Stomach smooth muscle (tissue), 2 donors: ENCODE results near the gene MACF1.
A peak's percentile ranks its signal among the peaks of the same experiment; 100 is the strongest.

Experiments
- H3K27ac ChIP-seq: one replicate; pipeline ENCODE4 v1.7.0; 2013; ENCODE audit warnings: mild to moderate bottlenecking, low read length, inconsistent platforms
- H3K27me3 ChIP-seq, 2 donors: one replicate each; pipeline ENCODE4 v1.7.0; 2013; ENCODE audit warnings: low read length in 2 of 2; ENCODE audit not compliant: insufficient read depth in 2 of 2, control insufficient read depth in 1 of 2
- H3K36me3 ChIP-seq, 2 donors: one replicate each; pipeline ENCODE4 v1.7.0; 2013; ENCODE audit warnings: low read length in 2 of 2; ENCODE audit not compliant: control insufficient read depth in 2 of 2, insufficient read depth in 2 of 2
- H3K4me1 ChIP-seq: one replicate; pipeline ENCODE4 v1.7.0; 2013; ENCODE audit warnings: low read length; ENCODE audit not compliant: control insufficient read depth, insufficient read depth
- H3K4me3 ChIP-seq, 2 donors: one replicate each; pipeline ENCODE4 v1.7.0; 2013; ENCODE audit warnings: low read length in 2 of 2
- H3K9ac ChIP-seq, 2 donors: one replicate each; pipeline ENCODE4 v1.7.0; 2013; ENCODE audit warnings: low read length in 2 of 2, mild to moderate bottlenecking in 1 of 2
- H3K9me3 ChIP-seq, 2 donors: one replicate each; pipeline ENCODE4 v1.7.0; 2013; ENCODE audit warnings: low read length in 2 of 2; ENCODE audit not compliant: control insufficient read depth in 2 of 2
- donor health status: healthy.
- donor health status: Pancreatic carcinoma.

Gene MACF1

GRCh38 chr1:39378377-39378776 lies 173.9 kb downstream of the MACF1 start:
- Histone ChIP-seq H3K4me1 (peaks cover 5% of the 10 kb centered on the region), H3K9ac (no peak overlapping the region), H3K4me3 (no peak overlapping the region), H3K27me3 (no peaks in the 10 kb centered on the region), H3K27ac (no peak overlapping the region), H3K36me3 (peaks cover 29 to 31% of the 10 kb centered on the region in 2 donors), H3K9me3 (no peaks in the 10 kb centered on the region)

- H3K4me1 ChIP-seq: peaks cover 8% of the 10 kb centered on the region
Observed at GRCh38 chr1:39379187-39379586, 174.7 kb downstream of the MACF1 start.

GRCh38 chr1:39380036-39380435 lies 175.5 kb downstream of the MACF1 start:
- Histone ChIP-seq H3K4me1 (peaks cover 10% of the 10 kb centered on the region), H3K27ac (no peak overlapping the region), H3K9ac (no peak overlapping the region), H3K4me3 (no peak overlapping the region), H3K36me3 (peaks cover 28 to 32% of the 10 kb centered on the region in 2 donors), H3K9me3 (no peaks in the 10 kb centered on the region), H3K27me3 (no peaks in the 10 kb centered on the region)

More at GRCh38 chr1:39379187-39379586, 174.7 kb downstream of the MACF1 start:
- Histone ChIP-seq H3K9me3 (no peaks in the 10 kb centered on the region), H3K9ac (no peak overlapping the region), H3K27me3 (no peaks in the 10 kb centered on the region), H3K27ac (no peak overlapping the region), H3K36me3 (peaks cover 31 to 32% of the 10 kb centered on the region in 2 donors), H3K4me3 (no peak overlapping the region)

GRCh38 chr1:39381839-39382238 lies 177.3 kb downstream of the MACF1 start:
- Histone ChIP-seq H3K27ac (peak overlapping the region; percentile 37), H3K4me3 (no peak overlapping the region), H3K4me1 (peaks cover 15% of the 10 kb centered on the region), H3K9ac (no peak overlapping the region), H3K27me3 (no peaks in the 10 kb centered on the region), H3K36me3 (peaks cover 35 to 37% of the 10 kb centered on the region in 2 donors), H3K9me3 (no peaks in the 10 kb centered on the region)

- Histone ChIP-seq H3K27ac (peak overlapping the region; percentile 53), H3K9me3 (no peaks in the 10 kb centered on the region), H3K4me1 (peaks cover 19% of the 10 kb centered on the region), H3K36me3 (peaks cover 45 to 46% of the 10 kb centered on the region in 2 donors), H3K4me3 (no peak overlapping the region), H3K9ac (no peak overlapping the region), H3K27me3 (no peaks in the 10 kb centered on the region)
Observed at GRCh38 chr1:39384305-39384704, 179.8 kb downstream of the MACF1 start.

- peaks cover 38 to 44% of the 10 kb centered on the region in 2 donors for H3K36me3 ChIP-seq
Observed at GRCh38 chr1:39385067-39385988, 180.8 kb downstream of the MACF1 start.

GRCh38 chr1:39386997-39387396 lies 182.5 kb downstream of the MACF1 start:
- H3K36me3 ChIP-seq: peaks cover 29 to 35% of the 10 kb centered on the region in 2 donors
- H3K4me1 ChIP-seq: peaks cover 25% of the 10 kb centered on the region
- H3K9me3 ChIP-seq: no peaks in the 10 kb centered on the region
- H3K9ac ChIP-seq: no peak overlapping the region
- H3K27me3 ChIP-seq: no peaks in the 10 kb centered on the region
- H3K4me3 ChIP-seq: no peak overlapping the region
- peak overlapping the region; percentile 31 for H3K27ac ChIP-seq

More at GRCh38 chr1:39385067-39385988, 180.8 kb downstream of the MACF1 start:
- Histone ChIP-seq H3K27me3 (no peaks in the 10 kb centered on the region), H3K27ac (peak overlapping the region; percentile 55), H3K9ac (no peak overlapping the region), H3K9me3 (no peaks in the 10 kb centered on the region), H3K4me1 (peaks cover 19% of the 10 kb centered on the region), H3K4me3 (no peak overlapping the region)

- peak overlapping the region; percentile 31 for H3K27ac ChIP-seq
- H3K9ac ChIP-seq: no peak overlapping the region
- H3K36me3 ChIP-seq: peaks cover 29 to 34% of the 10 kb centered on the region in 2 donors
- no peaks in the 10 kb centered on the region for H3K27me3 ChIP-seq
- H3K4me1 ChIP-seq: peaks cover 28% of the 10 kb centered on the region
- H3K9me3 ChIP-seq: no peaks in the 10 kb centered on the region
- no peak overlapping the region for H3K4me3 ChIP-seq
Observed at GRCh38 chr1:39387452-39387851, 183.0 kb downstream of the MACF1 start.

- no peaks in the 10 kb centered on the region for H3K27me3 ChIP-seq
- H3K36me3 ChIP-seq: peaks cover 17 to 21% of the 10 kb centered on the region in 2 donors
- H3K9me3 ChIP-seq: no peaks in the 10 kb centered on the region
- H3K4me1 ChIP-seq: peaks cover 54% of the 10 kb centered on the region
- H3K27ac ChIP-seq: peak overlapping the region; percentile 76
- peak overlapping the region; percentile 9 to 33 for H3K4me3 ChIP-seq
- H3K9ac ChIP-seq: peak overlapping the region; percentile 17 to 21
Observed at GRCh38 chr1:39391691-39392679, 187.5 kb downstream of the MACF1 start.

GRCh38 chr1:39392851-39393573 lies 188.5 kb downstream of the MACF1 start:
- no peaks in the 10 kb centered on the region for H3K27me3 ChIP-seq
- peak overlapping the region; percentile 58 for H3K27ac ChIP-seq
- H3K9ac ChIP-seq: peak overlapping the region; percentile 0 to 17
- H3K4me3 ChIP-seq: no peak overlapping the region
- no peaks in the 10 kb centered on the region for H3K9me3 ChIP-seq
- peaks cover 7 to 11% of the 10 kb centered on the region in 2 donors for H3K36me3 ChIP-seq
- peaks cover 53% of the 10 kb centered on the region for H3K4me1 ChIP-seq
